Activated naive CD4-positive, alpha-beta T cell treated with anti-CD3 and anti-CD28 coated beads, Interleukin-2, amount 10 ng/mL, durations not matched to agents 7 days and 5 days (primary cell): Measurements from ENCODE around the gene TPH1.

Experiments
- CTCF ChIA-PET: fragments of 350-600 bp; sonication (Branson Sonifier 250); formaldehyde crosslinking; loops from one replicate; lab custom pipeline; 2021; ENCODE audit warnings: antibody characterized with exemption; lab: Charles Lee
- DNase-seq: peaks from one replicate; pipeline ENCODE4 v3.0.0-alpha.2; 2020
- H3K27ac Mint-ChIP-seq: one replicate; pipeline ENCODE4 v1.8.0; 2021; ENCODE audit warnings: mild to moderate bottlenecking, moderate library complexity, mixed read lengths
- H3K27me3 Mint-ChIP-seq: one replicate; pipeline ENCODE4 v1.8.0; 2021; ENCODE audit warnings: mild to moderate bottlenecking, mixed read lengths
- H3K36me3 Mint-ChIP-seq: one replicate; pipeline ENCODE4 v1.8.0; 2021; ENCODE audit warnings: mixed read lengths
- H3K4me1 Mint-ChIP-seq: one replicate; pipeline ENCODE4 v1.8.0; 2021; ENCODE audit warnings: mixed read lengths
- H3K4me3 Mint-ChIP-seq: one replicate; pipeline ENCODE4 v1.8.0; 2021; ENCODE audit warnings: mild to moderate bottlenecking, moderate library complexity, mixed read lengths
- H3K9me3 Mint-ChIP-seq: one replicate; pipeline ENCODE4 v1.8.0; 2021; ENCODE audit warnings: mixed read lengths

Gene TPH1

DNA sequence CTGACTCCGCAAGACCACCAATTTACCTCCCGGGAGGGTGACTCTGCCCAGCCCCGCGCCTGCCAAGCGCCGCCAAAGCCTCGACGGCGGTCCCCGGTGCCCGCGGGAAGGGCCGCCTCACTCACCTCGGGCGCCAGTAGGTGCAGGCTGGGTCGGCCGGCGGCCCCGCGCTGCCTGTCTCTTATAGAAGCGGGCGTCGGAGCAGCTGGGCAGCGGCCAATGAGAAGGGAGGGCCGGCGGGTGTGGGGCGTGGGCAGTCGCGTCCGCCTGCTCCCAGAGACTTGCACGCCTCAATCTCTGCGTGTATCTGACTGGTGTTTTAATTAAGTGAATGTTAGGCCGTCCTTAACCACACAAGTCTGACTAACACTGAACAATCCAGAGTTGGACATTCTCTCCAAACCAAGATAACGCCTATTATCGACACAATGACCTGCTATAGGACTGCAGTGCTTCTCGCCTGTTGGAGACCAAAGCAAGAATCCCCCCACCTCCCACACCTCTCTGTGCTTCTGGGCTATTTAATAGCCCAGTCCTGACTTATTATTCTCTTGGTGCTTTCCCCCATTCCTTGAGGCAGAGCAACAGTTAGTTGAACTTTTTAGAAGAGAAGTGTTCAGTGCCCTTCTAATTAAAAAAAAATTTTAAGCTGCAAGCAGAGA, at the start of gene TPH1:
Gene TPH1, minus strand, starts transcription at position 154 of the 662 bp plus-strand sequence. CDS start 5,507 bp downstream, outside the sequence.
- H3K27ac Mint-ChIP-seq, result no peak within 1 kb of the TSS

GRCh38 chr11:18093959-18094358, 47.9 kb upstream of the TPH1 start:
- CTCF ChIA-PET, result interaction anchor here (0.7 to 1.6 kb wide), 4 partner anchors 10 to 22 kb away, joined by 3 to 6 read pairs (median 4); partner anchors contain the start of gene SAAL1
- H3K36me3 Mint-ChIP-seq, result peaks cover 41% of the 10 kb centered on the region
- DNase-seq, result no peak
- no peak overlapping the region for H3K4me3 Mint-ChIP-seq
- no peaks in the 10 kb centered on the region for H3K9me3 Mint-ChIP-seq
- H3K27me3 Mint-ChIP-seq, result no peaks in the 10 kb centered on the region
- peaks cover 4% of the 10 kb centered on the region for H3K4me1 Mint-ChIP-seq
- no peak overlapping the region for H3K27ac Mint-ChIP-seq

More for the DNA sequence above, at the start of gene TPH1:
- H3K4me1 Mint-ChIP-seq, result no peaks in the 10 kb centered on the region
- H3K4me3 Mint-ChIP-seq, result no peak within 1 kb of the TSS
- H3K36me3 Mint-ChIP-seq, result no peaks in the 10 kb centered on the region
- no peaks in the 10 kb centered on the region for H3K9me3 Mint-ChIP-seq
- H3K27me3 Mint-ChIP-seq, result peaks cover 45% of the 10 kb centered on the region
- CTCF ChIA-PET, result no interaction called here
- DNase-seq, result no peak

DNA sequence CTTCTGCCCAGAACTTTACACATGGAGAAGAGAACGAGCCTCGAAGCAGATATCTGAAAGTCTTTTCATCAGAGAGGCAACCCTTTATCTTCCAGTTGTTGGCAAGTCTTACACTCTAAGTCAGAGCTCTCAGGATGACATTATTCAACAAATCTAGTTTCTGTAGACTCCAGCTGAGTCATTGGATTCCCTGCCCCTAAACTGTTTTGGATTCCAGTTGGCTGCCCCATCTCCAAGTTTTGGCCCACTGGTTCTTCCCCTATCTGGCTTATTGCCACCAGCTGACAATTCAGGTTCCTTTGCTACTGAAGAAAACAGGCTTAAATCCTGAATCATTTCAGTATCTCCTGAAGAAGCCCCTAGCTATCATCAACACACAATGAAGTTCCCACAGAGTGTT, 45.7 kb upstream of the TPH1 start:
- peaks cover 49% of the 10 kb centered on the region for H3K36me3 Mint-ChIP-seq
- no peaks in the 10 kb centered on the region for H3K4me1 Mint-ChIP-seq
- no peak for DNase-seq
- no peak overlapping the region for H3K4me3 Mint-ChIP-seq
- no peak overlapping the region for H3K27ac Mint-ChIP-seq
- CTCF ChIA-PET, result interaction anchor here (1.6 kb wide), 1 partner anchor 15 kb away, joined by 6 read pairs; the partner anchor contains the start of gene SAAL1
- no peaks in the 10 kb centered on the region for H3K9me3 Mint-ChIP-seq
- H3K27me3 Mint-ChIP-seq, result no peaks in the 10 kb centered on the region

- Mint-ChIP-seq H3K4me1 (no peaks in the 10 kb centered on the region), H3K9me3 (no peaks in the 10 kb centered on the region), H3K4me3 (no peak overlapping the region), H3K27ac (no peak overlapping the region), H3K36me3 (peaks cover 45% of the 10 kb centered on the region), H3K27me3 (no peaks in the 10 kb centered on the region)
- no peak for DNase-seq
- CTCF ChIA-PET, result no interaction called here
Observed at GRCh38 chr11:18088966-18089365, 42.9 kb upstream of the TPH1 start.

- DNase-seq, result no peak
- peaks cover 43% of the 10 kb centered on the region for H3K36me3 Mint-ChIP-seq
- no peak overlapping the region for H3K27ac Mint-ChIP-seq
- no peaks in the 10 kb centered on the region for H3K9me3 Mint-ChIP-seq
- no peaks in the 10 kb centered on the region for H3K4me1 Mint-ChIP-seq
- H3K27me3 Mint-ChIP-seq, result no peaks in the 10 kb centered on the region
- no peak overlapping the region for H3K4me3 Mint-ChIP-seq
- CTCF ChIA-PET, result interaction anchor here (0.8 kb wide), 1 partner anchor 10 kb away, joined by 3 read pairs; no protein-coding TSS in a partner anchor
Observed at GRCh38 chr11:18088366-18088765, 42.3 kb upstream of the TPH1 start.

GRCh38 chr11:18081551-18081950, 35.5 kb upstream of the TPH1 start:
- CTCF ChIA-PET, result no interaction called here
- Mint-ChIP-seq H3K27ac (no peak overlapping the region), H3K4me1 (no peaks in the 10 kb centered on the region), H3K4me3 (no peak overlapping the region), H3K36me3 (peaks cover 35% of the 10 kb centered on the region), H3K27me3 (no peaks in the 10 kb centered on the region), H3K9me3 (no peaks in the 10 kb centered on the region)
- no peak for DNase-seq

GRCh38 chr11:18080451-18080850, 34.4 kb upstream of the TPH1 start:
- no peak for DNase-seq
- CTCF ChIA-PET, result no interaction called here
- Mint-ChIP-seq H3K4me3 (no peak overlapping the region), H3K9me3 (no peaks in the 10 kb centered on the region), H3K36me3 (peaks cover 35% of the 10 kb centered on the region), H3K27ac (no peak overlapping the region), H3K27me3 (no peaks in the 10 kb centered on the region), H3K4me1 (no peaks in the 10 kb centered on the region)

DNA sequence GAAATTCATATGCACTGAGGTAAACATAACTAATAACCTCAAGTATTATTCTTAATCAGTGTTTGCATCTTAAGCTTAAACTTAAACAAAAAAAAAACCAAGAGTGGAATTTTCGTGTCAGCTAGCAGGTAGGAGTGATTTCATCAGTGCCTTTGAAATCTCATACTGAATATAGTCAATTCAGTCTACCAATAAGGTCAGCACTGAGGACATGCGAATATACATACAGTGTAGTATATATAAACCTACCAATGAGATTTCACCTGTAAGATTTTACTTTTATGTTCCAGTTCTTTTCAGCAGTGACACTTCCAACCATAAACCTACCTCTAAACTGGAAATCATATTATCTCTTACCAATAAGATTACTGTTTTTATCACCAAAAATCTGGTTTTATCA, 32.8 kb upstream of the TPH1 start:
- no peaks in the 10 kb centered on the region for H3K27me3 Mint-ChIP-seq
- no peak for DNase-seq
- H3K4me1 Mint-ChIP-seq, result no peaks in the 10 kb centered on the region
- CTCF ChIA-PET, result no interaction called here
- H3K4me3 Mint-ChIP-seq, result no peak overlapping the region
- no peaks in the 10 kb centered on the region for H3K9me3 Mint-ChIP-seq
- H3K27ac Mint-ChIP-seq, result no peak overlapping the region
- H3K36me3 Mint-ChIP-seq, result peaks cover 31% of the 10 kb centered on the region

DNA sequence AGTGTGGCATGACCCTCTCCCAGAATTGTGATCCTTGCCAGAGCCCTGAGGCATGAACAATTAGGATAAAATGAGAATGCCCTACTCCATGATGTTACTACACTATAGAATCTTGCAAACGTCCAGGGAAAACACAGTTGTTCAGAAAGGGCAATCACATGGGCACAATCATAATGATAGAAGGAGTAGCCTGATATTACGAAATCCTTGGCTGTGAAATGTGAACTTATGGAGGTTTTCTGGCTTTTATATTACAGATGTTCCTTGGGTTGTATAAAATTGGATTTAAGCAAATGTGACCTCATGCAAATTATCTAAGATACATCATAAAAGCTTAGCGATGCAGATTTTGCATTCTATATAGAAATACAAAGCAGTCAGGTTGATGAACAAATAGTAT, 29.4 kb upstream of the TPH1 start:
- Mint-ChIP-seq H3K36me3 (peaks cover 16% of the 10 kb centered on the region), H3K4me1 (no peaks in the 10 kb centered on the region), H3K27me3 (no peaks in the 10 kb centered on the region), H3K9me3 (no peaks in the 10 kb centered on the region), H3K27ac (no peak overlapping the region), H3K4me3 (no peak overlapping the region)
- no peak for DNase-seq
- CTCF ChIA-PET, result no interaction called here

GRCh38 chr11:18071098-18071705, 25.1 kb upstream of the TPH1 start:
- H3K27ac Mint-ChIP-seq, result no peak overlapping the region
- no peaks in the 10 kb centered on the region for H3K4me1 Mint-ChIP-seq
- H3K9me3 Mint-ChIP-seq, result no peaks in the 10 kb centered on the region
- H3K27me3 Mint-ChIP-seq, result no peaks in the 10 kb centered on the region
- peaks cover 4% of the 10 kb centered on the region for H3K36me3 Mint-ChIP-seq
- H3K4me3 Mint-ChIP-seq, result no peak overlapping the region
- CTCF ChIA-PET, result no interaction called here
- no peak for DNase-seq

DNA sequence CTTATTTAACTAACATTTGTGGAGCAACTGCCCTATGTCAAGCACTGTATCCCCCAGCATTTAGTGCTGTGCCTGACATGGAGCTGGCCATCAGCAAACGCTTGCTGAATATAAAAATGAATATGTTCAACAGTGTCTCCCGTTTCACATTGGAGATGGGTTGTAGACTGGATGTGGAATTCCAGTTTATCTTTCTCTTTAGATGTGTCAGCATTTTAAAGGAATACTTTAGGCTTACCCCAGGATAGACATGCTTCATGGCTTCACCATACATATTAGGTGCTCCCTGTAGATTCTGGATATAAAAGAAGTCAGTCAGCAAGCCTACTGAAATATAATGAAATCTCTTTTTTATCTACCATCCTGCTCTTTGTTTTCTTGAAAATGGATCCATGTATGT, 21.3 kb upstream of the TPH1 start:
- CTCF ChIA-PET, result no interaction called here
- no peaks in the 10 kb centered on the region for H3K9me3 Mint-ChIP-seq
- H3K4me3 Mint-ChIP-seq, result no peak overlapping the region
- no peak overlapping the region for H3K27ac Mint-ChIP-seq
- H3K4me1 Mint-ChIP-seq, result no peaks in the 10 kb centered on the region
- H3K36me3 Mint-ChIP-seq, result no peaks in the 10 kb centered on the region
- no peak for DNase-seq
- H3K27me3 Mint-ChIP-seq, result no peaks in the 10 kb centered on the region

- H3K27me3 Mint-ChIP-seq, result no peaks in the 10 kb centered on the region
- DNase-seq, result no peak
- no peaks in the 10 kb centered on the region for H3K4me1 Mint-ChIP-seq
- no peaks in the 10 kb centered on the region for H3K36me3 Mint-ChIP-seq
- no peak overlapping the region for H3K27ac Mint-ChIP-seq
- CTCF ChIA-PET, result no interaction called here
- no peaks in the 10 kb centered on the region for H3K9me3 Mint-ChIP-seq
- H3K4me3 Mint-ChIP-seq, result no peak overlapping the region
Observed at GRCh38 chr11:18066626-18067025, 20.6 kb upstream of the TPH1 start.

- Mint-ChIP-seq H3K36me3 (no peaks in the 10 kb centered on the region), H3K9me3 (no peaks in the 10 kb centered on the region), H3K27me3 (no peaks in the 10 kb centered on the region), H3K4me1 (no peaks in the 10 kb centered on the region), H3K4me3 (no peak overlapping the region), H3K27ac (no peak overlapping the region)
- CTCF ChIA-PET, result no interaction called here
- DNase-seq, result no peak
Observed at GRCh38 chr11:18065572-18065971, 19.5 kb upstream of the TPH1 start.

DNA sequence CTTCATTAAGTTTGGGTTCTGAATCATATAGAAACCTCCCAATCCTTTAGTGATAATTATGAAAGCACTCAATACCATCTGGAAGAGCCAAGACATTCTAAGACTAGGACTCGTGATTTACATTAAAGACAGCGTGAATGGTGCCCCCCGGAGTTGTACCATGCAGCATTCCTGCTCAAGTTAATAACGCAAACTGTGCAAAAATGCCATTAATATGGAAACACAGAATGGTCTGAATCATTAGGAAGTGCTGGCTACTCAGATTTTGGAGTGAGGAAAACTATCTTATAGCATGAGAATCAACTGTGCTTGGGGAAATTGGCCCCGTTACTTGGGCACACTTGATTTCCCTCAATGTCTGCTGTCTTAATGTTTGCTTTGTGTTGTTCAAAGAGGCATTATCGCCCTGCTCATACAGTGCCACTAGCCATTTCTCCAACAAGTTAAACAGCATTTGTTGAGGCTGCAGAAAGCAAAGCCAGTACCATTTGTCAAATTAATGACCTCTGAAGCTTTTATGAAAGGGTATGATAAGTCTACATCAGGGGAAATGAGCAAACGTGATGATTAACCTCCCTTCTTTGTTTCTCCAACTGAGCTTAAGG, 18.5 kb upstream of the TPH1 start:
- no peak for DNase-seq
- no peaks in the 10 kb centered on the region for H3K9me3 Mint-ChIP-seq
- H3K27ac Mint-ChIP-seq, result no peak overlapping the region
- CTCF ChIA-PET, result no interaction called here
- no peak overlapping the region for H3K4me3 Mint-ChIP-seq
- H3K36me3 Mint-ChIP-seq, result no peaks in the 10 kb centered on the region
- no peaks in the 10 kb centered on the region for H3K4me1 Mint-ChIP-seq
- H3K27me3 Mint-ChIP-seq, result no peaks in the 10 kb centered on the region
